Stimulated activated CD8-positive, alpha-beta memory T cell treated with anti-CD3 and anti-CD28 coated beads, Interleukin-15, amount 100 ng/mL, for 1 hour (primary cell): ENCODE results near the gene SLC38A9.
"Not testable (repeated sequence)": the region's sequence is repeated elsewhere in the genome, so short reads cannot be mapped to it uniquely, and the experiment has no call there.

Source experiments
- DNase-seq: peaks from one replicate; pipeline ENCODE4 v3.0.0-alpha.2; 2020; ENCODE audit warnings: low read depth

The SLC38A9 gene

GRCh38 chr5:55702598-55703345 is 9.4 kb downstream of the SLC38A9 start:
- DNase-seq = no peak

GRCh38 chr5:55701462-55702103 is 10.5 kb downstream of the SLC38A9 start:
- no peak for DNase-seq

DNA sequence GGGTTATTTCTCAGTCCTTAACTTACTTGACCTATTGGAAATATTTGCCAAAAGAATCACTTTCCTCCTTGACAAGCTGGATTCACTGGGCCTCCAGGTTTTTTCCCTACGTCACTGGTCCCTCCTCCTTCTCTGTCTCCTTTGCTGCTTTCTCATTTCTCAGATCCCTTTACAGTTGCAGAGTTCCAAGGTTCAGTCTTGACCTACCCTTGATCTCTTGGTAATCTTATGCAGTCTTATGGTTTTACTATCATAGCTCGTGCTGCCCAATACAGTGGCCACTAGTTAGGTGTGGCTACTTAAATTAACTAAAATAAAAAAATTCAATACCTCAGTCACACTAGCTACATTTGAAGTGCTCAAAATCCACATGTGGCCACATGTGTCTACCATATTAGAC is 11.4 kb downstream of the SLC38A9 start:
- no peak for DNase-seq

- no peak for DNase-seq
Observed at GRCh38 chr5:55699041-55699688, 13.0 kb downstream of the SLC38A9 start.

- DNase-seq = not testable (repeated sequence)
Observed at GRCh38 chr5:55696704-55697103, 15.4 kb downstream of the SLC38A9 start.

DNA sequence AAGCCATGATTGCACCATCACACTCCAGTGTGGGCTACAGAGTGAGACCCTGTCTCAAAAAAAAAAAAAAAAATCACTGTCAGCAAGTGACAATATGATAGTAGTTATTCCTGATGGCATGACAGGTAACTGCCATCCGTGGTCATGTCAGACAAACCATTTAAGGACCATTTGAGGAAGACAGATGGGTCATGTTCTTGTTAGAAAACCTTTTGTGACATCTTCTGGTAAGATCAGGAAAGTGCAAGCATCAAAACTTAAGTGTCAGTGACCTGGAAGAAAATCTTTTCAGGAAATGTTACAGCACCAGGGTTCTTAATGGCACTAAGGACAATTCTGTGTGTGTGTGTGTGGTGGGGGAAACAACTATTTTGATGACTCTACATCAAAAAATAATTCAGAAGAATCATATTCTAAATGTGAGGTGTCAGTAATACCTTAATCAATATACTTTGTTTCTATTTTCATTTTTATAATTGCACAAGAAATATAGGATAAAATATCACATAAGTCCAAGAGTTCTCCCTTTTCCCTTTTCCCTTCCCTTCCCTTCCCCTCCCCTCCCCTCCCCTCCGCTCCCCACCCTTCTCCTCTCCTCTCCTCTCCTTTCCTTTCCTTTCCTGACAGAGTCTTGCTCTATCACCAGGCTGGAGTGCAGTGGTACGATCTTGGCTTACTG is 17.8 kb downstream of the SLC38A9 start:
- DNase-seq = no peak

GRCh38 chr5:55692509-55692908 is 19.6 kb downstream of the SLC38A9 start:
- no peak for DNase-seq

DNA sequence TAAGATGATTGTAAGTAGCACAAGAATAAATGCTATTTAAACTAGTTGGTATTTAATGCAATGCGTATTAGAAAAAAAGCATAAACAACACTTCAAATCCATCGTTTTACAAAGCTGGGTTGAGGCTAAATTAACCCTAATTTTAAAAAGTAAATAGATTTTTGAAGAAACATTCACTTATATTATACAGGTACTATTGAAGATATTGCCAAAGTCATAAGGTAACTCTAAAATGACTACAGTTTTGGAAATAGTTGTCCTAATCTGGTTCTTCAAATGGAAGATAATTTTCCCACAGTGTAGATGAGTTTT is 20.1 kb downstream of the SLC38A9 start:
- no peak for DNase-seq

DNA sequence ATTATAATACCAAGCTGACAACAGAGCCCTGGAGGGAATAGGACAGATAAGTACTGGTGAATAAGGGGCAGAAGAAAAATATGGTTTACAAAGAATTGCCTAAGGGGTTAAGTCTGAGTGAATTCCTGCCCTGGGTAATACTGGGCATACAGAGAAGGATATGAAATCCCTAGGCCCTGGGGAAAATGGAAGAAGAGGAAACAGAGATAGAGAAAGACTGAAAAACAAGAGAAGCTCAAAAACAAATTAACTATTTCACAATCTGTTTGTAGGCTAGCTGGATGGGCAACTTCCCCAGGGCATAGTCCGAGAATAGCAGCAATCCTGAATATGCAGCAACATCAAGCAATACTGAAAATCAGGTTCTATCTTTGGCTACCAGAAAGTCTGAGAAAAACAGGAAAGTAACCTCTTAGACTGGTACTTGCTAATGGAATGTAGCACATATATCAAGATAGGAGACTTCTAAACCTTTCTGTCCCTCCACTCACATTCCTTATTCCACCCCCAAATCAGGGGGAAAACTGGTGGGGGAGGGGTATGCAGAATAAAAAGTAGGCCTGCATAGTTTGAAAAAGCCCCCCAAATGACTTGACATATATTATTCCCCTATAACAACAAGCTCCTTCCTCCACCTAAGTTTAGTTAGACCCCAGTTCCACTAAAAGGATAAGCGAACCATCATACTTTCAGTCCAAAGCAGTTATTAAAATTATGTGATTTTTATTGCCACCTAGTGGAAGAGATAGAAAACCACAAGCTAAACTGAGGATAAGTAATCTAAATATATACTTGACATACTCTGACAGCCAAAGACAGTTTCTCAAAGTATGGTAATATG is 20.6 kb downstream of the SLC38A9 start:
- no peak for DNase-seq

DNA sequence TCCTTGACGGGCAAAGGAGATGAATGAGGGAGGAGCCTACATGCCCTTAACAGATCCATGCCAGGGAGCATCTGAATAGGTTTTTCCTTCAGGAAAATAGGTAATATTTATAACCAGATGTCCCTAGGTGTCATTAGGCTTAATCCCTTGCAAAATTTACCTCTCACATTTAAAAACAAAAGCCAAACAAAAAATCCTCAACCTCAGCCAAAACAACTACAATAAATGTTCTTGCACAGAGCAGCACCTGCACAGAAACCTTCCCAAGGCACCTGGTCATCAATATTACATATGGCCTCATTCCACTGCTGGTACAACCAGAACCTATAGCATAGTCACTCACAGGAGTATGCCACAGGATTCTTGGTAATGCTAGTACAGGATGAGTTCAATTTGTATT is 30.1 kb downstream of the SLC38A9 start:
- DNase-seq = no peak

DNA sequence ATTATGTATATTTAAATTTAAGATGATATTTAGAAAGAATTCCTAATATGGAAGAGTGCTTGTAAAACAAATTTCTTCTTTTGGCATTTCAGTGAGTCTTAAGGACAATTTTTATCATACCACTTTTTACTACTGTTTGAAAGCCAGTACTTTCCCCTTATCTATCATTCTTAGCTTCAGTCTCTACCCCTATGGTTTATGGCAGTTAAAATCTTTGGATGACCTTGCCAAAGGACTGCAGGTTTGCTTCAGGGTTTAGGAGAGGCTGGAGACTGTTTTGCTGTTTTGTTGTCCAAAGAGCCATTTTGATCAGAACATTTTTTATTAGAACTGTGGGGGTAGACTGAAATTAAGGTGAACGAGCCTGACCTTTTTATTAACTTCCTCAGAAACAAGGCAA is 30.8 kb downstream of the SLC38A9 start:
- no peak for DNase-seq

- no peak for DNase-seq
Observed at GRCh38 chr5:55680353-55680752, 31.8 kb downstream of the SLC38A9 start.

GRCh38 chr5:55679556-55679955 is 32.6 kb downstream of the SLC38A9 start:
- DNase-seq = no peak

- no peak for DNase-seq
Observed at GRCh38 chr5:55675119-55675518, 37.0 kb downstream of the SLC38A9 start.

DNA sequence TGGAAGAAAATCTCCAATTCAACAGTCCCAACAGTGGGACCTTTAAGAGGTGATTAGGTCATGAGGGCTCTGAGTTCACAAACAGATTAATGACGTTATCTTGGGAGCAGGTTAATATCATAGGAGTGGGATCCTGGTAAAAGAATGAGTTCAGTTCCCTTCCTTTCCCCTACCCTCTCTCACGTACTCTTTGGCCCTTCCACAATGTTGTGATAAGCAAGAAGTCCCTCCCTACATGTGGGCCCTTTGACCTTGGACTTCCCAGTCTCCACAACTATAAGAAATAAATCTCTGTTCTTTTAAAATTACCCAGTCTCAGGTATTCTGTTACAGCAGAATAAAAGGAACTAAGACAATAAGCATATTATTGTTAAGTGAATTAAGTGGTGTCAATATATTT is 37.8 kb downstream of the SLC38A9 start:
- no peak for DNase-seq

- DNase-seq = no peak
Observed at GRCh38 chr5:55672477-55672911, 39.6 kb downstream of the SLC38A9 start.

- no peak for DNase-seq
Observed at GRCh38 chr5:55671975-55672374, 40.1 kb downstream of the SLC38A9 start.

- DNase-seq = no peak
Observed at GRCh38 chr5:55668356-55668755, 43.8 kb downstream of the SLC38A9 start.

GRCh38 chr5:55667938-55668337 is 44.2 kb downstream of the SLC38A9 start:
- no peak for DNase-seq

DNA sequence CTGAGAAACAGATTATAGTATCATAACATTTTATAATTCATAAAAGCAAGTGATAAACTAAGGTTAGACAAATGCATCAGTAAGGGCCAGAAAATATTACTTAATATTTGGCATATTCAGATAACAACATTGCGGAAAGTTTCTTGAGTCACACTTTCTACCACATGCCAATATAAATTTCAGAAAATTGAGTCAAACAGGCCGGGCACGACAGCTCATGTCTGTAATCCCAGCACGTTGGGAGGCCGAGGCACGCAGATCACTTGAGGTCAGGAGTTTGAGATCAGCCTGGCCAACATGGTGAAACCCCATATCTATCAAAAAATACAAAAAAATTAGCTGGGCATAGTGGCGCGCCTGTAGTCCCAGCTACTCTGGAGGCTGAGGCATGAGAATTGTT is 47.1 kb downstream of the SLC38A9 start:
- DNase-seq = no peak

DNA sequence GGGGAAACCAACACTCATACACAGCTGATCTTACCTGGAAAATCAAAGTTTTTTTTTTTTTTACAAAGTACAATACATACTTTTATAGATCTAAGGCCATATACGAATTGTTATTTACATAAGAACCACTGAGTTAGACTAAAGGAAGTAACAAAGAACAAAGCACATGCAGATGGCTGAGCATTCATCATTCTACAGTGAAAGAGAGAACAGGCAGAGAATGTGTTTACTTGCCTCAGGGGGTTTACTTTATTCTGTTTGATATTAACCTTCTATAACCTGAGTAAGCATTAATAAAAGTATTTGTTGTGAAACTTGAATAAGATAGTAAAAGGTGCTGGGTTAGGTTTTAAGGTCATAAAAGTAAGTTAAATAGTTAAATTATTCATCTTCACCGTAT is 54.7 kb downstream of the SLC38A9 start:
- DNase-seq = no peak

DNA sequence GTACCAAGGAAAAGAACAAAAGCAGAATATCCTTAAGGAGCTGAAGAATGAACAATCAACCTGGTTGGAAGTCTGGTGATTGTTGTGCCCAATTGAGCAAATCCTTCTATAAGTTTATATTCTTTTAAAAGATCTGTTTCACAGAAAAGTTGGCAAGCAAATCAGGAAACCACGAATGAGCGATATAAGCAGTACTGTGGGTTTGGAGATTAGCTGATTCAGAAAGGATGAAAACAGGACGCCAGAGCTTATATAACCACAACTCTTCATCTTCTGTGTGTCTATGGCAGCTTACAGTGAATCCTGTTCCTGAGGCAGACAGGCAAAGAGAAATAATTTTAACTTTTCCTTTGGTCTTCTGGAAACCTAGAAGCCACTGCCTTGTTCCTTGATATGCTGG is 61.7 kb downstream of the SLC38A9 start:
- DNase-seq = no peak
